ENCODE measurements around the gene CST11.

Gene CST11

DNA sequence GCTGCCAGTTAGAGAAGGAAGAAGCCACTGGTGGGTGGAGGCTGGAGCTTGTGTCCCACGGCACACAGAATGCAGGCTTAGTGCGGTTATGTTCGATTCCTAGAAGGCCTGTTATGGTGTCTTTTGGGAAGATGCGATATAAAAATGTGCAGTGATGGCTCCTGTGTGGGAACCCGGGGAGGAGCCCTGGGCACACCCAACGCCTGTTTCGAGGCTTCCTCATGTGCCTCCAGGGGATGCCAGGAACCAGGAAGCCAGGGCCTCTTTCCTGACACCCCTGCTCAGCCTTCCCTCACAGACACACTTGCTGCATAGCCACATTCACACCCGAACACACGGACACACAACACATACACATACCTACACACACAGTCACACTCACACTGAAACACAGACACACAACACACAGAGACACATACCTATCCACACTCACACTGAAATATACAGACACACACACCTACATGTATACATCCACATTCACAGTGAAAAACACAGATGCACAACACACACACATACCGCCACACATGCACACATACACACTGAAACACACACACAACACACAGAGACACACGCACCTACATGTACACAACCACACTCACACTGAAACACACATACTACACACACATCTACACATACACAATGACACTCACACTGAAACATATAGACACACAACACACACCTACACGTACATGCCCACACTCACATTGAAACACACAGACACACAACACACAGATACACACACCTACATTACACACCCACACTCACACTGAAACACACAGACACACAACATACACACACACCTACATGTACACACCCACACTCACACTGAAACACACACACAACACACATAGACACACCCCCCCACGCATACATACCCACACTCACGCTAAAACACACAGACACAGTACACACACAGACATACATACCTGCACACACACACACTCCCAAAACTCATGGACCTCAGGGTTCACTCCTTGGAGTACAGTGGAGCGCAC is 1.2 kb upstream of the CST11 start:
- no peak for DNase-seq

DNA sequence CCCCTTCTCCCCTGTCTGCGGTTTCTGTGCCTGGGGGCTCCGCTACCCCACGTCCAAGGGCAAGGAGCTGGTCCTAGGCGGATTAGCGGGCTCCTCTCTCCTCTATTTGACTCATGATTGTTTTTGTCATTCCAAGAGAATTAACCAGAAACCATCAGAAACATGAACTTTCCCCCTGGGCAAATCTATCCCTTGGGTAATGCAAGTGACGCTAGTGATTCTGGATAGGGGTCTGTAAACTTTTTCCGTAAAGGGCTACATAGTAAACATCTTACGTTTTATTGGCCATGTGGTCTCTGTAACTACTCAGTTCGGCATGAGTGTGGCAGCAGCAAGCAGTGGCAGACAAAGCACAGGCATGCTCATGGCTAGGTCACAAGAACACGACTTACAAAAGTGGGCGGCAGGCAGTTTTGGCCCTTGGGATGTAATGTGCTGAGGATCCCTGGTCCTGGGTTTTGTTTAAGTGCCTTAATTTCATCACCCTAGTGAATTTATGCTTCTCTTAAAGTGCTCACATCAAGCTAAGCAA is 654 bp downstream of the CST11 start:
- no peak for DNase-seq

DNA sequence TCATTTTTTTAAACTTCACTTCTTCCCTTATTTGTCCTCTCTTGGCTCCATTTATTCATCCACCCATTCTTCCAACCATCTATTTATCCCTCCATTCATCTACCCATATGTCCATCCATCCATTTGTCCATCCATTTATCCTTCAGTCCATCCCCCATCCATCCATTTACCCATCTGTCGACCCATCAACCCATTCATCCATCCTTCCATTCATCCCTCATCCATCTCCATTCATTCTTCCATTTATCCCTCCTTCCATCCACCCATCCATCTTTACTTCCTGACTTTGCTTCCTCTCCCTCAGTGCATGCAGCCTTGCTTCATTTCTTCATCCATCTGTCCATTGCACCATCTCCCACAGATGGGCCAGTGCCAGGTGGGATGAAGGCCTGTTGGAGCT is 1.8 kb downstream of the CST11 start:
- no peak for DNase-seq

DNA sequence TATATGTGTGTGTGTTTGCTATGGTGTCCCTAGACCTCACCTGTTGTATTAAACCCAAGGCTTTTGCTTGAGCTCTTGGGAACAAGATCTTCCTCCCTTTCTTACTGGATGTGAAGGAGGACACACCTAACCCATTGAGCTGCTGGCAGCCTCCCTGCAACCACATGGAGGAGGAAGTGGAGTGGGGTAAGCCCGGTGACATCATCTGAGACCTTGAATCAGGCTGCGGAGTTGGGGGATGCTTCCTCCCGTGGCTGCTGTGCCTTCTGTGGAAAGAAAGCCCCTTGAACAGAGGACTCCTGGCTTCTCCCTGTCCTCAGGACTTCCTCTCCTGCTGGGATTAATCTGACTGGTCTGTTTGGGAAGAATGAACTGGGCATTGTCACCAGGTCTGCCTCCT is 3.3 kb downstream of the CST11 start:
- no peak for DNase-seq

DNA sequence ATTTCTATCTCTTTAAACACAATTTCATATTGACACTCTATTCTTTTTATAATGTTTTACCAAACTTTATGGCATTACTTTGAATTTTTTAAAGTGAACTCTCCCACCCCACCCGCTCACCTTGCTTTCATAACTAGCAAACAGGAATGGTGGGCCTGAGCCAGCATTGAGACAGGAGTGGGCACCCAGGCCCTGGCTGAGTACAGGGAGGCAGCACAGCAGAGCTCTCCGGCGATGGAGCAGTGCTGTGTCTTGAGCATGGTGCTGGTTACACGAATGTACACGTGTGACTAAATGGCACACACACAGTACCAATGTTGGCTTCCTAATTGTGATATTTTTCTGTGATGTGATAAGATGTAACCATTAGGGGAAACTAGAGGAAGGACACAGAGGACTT is 4.5 kb downstream of the CST11 start:
- no peak for DNase-seq

DNA sequence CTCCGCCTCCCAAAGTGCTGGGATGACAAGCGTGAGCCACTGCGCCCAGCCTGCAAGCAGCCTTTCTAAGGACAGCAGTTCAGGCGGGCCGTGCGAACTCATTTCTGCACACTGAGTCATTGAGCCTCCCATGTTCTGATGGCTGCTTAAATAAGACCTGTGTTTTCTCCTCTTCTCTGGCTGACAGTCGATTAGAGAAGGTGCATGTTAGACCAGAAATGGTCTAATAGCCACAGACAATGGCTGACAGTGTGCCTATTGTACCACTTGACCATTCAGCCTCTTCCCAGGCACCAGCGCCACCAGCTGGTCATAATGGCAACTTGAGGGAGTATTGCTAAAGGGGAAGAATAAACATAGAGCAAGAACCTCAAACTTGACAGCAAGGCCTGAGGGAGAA is 6.2 kb downstream of the CST11 start:
- peak in 1 of 2 experiments; percentile 22 for DNase-seq

DNA sequence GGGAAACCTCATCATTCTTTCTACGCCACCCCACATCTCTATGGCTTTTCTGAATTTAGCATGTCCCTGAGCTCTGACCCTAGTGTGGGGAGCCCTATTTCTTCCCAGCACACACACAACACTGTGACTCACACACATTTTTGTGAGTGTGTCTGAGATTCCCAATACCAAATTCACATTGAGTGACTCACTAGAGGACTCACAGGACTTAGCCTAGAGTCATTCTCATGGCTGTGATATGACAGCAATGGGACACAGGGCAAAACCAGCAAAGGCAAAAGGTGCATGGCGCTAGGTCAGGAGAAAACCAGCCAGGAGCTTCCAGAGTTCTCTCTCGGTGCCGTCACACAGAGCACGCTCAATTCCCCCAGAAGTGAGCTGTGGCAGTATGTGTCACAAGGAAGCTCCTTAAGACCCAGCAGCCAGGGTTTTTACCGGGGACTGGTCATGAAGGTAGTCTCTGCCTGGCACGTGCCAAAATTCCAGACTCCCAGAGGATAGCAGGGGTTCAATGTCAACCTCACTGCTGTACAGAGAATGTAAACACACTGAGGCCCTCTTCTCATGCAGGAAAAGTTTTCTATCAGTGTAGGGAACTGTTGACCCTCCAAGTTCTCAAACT is 7.0 kb downstream of the CST11 start:
- no peak for DNase-seq

DNA sequence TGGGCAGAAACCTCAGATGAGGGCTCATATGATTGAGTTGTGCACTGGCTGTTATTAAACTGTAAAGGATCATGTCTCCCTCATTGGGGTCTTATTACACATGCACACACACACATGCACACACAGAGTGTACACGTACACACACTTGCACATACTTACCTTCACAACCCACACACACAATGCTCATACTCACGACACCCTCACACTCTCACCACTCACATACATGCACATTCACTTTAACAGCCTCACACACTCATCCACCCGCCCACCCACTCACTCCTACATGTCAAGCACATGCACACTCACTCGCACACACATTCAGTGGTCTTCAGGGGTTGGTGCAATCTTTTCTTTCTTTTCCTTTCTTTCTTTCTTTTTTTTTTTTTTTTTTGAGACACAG is 7.8 kb downstream of the CST11 start:
- DNase-seq: no peak

DNA sequence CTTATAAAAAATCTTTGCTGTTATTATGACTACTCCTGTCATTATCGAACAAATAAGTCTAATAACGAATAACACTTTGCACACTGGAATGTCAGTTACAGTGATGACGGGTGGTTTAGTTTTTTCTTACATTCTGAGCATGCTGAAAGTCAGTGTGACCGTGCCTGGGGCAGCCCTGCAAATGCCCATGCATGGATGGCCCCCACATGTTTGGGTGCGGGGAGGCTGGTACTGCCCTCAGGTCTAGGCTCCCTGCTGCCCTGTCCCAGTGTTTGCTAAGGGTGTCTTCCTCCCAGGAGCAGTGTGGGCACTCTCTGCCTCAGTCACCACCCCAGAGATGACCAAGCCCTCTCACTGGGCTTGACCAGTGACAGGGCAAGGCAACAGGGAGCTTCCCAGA is 10.2 kb downstream of the CST11 start:
- no peak for DNase-seq

DNA sequence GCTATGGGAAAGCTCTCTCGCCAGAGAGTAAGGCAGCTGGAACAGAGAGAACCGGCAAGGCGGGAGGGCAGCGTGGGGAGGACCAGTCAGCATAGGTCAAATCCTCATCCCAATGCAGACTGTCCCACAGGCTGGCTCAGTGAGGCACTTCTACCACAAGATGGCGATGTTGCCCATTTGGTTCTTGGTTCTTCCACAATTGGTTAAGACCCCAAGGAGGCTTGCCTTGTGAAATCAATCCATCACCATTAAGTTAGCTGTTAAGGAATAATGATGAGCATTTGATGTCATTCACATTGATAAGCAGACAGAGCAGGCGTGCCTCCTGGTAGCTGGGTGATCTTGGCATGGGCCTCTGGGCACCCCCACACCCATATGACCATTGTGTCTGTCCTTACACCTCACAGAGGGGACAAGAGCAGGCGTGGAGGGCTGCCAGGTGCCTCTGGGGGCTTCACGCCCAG is 10.8 kb downstream of the CST11 start:
- DNase-seq: peak; percentile 27 to 44

DNA sequence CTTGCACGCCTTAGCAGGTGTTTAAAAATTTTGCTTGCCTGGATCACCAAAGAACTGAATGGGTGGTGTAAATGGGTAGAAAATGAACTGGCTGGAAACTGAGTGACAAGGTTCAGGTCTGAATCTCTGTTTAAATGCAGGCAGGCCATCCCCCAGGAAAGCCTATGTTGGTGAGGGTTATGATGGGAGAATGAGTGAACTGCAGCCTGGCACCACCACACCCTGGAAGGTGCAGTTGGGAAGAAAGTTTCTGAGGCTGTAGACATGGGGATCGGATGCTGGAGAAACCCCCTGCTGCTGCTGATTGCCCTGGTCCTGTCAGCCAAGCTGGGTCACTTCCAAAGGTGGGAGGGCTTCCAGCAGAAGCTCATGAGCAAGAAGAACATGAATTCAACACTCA is 12.7 kb downstream of the CST11 start:
- DNase-seq: no peak

DNA sequence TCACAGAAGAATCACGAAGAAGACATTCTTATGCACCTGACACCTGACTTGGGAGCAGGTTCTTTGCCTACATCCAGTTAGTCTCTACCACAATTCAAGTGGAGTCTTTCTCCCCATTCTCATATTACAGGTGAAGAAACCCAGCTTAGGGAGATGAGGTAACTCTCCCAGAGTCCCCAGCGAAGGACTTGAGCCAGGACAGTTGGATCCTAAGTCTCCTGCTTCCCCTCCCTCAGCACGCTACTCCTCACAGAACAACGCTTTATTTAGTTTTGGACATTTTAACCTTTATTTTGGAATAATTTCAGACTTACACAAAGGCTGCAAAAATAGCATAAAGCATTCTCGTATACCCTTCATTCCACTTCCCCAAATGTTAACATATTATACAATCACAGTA is 14.0 kb downstream of the CST11 start:
- no peak for DNase-seq

DNA sequence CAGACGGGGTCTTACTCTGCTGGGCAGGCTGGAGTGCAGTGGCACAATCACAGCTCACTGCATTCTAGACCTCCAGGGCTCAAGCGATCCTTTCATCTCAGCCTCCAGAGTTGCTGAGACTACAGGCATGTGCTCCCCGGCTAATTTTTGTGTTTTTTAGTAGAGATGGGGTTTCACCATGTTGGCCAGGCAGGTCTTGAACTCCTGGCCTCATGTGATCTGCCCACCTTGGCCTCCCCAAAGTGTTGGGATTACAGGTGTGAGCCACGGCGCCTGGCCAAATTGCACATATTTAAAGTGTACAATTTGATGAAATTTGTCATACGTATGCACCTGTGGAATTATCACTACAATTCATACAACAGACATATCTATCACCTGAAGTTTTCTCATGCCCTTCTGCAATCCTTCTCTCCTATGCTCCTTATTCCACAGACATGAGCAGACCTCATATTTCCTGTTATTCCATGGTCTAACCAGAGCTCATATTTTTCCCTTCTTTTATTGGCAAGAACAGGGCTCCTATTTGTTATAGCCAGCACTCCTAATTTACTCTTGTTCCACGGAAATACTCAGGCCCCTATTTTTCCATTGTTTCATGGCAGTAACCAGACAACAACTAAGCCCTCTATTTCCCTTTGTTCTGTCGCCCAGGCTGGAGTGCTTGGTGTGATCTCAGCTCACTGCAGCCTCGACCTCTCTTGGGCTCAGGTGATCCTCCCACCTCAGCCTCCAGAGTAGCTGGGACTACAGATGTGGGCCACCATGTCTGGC is 15.4 kb downstream of the CST11 start:
- no peak for DNase-seq

DNA sequence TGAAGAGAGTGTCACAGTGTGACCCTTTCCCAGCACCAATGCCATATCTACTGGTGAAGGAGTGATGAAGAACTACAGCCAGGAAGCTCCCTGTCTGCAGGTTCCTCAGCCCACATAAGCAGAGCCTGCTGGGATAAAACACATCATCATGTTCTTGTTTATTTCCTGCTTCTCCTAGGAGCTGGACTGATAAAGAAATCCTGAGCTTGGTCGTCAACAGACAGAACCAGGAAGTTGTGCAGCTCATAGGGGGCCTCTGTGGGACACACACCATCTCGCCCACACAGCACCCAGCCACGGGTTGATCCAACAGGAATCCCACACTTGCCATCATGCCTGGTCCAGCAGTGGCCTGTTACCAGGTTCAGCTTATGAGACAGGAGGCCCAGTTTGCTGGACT is 16.0 kb downstream of the CST11 start:
- no peak for DNase-seq

DNA sequence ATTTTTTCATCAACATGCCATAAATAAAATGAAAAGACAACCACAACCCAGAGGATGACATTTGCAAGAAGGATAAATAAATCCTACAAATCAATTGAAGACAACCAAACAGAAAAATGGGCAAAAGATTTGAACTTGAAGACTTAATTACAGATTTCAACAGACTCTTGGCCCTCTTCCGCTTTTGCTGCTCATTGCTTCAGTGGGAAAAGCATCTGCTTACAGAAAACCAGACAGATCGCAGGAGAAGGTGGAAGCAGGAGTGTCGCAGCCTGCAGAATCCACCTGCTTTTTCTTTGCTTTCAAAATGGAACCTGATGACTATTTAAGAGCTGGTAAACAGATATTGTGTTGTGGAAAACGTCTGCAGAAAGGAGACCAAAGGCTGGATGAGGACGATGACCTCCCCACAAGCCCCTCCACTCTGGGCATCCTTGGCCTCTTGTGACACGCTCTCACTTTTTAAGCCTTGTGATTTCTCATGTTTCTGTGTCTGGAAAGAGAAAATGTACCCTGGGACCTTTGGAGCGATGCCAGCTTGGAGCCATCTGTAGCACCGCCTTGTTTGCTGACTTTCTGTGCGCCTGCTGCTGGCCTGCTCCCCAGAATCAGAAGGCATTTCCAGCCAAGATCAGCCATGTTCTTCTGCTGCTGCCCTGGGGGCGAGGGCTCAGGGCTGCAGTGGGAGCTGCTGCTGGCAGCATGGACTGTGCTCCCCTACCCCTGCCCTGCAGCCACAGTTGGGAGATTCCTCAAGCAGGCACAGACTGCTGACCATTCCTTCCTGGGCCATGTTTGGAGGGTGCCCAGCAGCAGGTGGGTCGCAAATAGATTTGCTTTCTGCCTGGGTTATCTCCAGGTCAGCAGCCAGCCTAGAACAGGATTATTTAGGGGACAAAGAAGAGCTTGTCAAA is 16.8 kb downstream of the CST11 start:
- no peak for DNase-seq

DNA sequence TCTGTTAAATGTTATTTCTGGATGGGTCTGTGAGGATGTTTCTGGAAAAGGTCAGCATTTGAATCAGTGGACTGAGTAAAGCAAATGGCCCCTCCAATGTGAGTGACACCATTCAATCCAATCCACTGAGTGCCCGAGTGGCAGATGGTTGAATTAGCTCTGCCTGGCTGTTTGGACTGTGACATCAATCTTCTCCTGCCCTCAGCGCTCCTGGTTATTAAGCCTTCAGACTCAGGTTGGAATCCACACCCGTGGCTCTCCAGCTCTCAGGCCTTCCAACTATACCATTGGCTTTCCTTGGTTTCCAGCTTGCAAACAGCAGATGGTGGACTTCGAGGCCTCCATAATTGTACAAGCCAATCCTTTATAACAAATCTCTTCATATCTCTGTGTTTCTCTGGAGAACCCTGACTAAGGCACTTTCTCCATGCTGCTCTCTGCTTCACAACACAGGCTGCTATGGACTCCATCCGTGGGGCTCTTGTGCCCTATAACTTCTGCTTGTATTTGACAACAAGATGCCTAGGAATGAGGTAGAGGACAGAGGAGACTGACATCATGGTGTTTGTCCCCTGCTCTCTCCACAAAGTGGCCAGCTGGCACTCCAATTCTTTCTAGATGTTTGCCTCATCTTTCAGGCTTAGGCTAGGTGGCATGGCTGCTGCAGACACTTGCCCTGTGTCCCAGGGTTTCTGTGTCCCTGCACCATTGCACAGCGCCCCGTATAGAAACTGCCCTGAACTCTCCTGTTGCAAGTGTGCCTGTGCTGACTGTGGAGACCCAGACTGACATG is 18.0 kb downstream of the CST11 start:
- no peak for DNase-seq

DNA sequence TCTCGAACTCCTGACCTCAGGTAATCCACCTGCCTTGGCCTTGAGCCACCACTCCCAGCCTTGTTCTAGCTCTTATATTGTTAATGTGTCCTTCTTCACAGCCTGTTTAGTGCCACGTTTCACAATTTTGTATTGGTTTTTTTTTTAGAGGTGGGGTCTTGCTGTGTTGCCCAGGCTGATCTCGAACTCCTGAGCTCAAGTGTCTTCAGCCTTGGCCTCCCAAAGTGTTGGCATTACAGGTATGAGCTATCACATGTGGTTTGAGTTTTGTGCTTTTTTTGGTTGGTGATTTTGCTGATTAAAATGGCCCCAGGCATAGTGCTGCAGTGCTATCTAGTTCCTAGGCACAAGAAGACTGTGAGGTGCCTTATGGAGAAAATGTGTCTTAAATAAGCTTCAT is 19.0 kb downstream of the CST11 start:
- no peak for DNase-seq

DNA sequence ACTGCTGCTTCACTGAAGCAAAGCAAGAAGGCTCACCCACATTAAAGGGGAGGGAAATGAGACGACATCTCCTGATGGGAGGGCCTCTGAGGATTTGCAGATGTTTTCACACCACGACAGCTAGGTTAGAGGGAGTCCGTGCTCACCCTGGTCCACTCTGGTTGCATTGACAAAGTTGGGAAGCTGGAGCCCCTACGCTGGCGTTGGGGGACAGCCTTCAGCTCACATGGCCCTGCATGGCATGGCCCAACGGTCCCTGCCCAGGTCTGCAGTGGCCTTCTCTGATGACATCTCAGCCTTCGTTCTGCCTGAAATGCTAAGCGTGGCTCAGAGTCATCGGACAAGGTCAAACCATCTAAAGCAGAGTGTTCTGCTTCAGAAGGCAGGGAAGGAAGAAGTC is 27.5 kb downstream of the CST11 start:
- DNase-seq: no peak

DNA sequence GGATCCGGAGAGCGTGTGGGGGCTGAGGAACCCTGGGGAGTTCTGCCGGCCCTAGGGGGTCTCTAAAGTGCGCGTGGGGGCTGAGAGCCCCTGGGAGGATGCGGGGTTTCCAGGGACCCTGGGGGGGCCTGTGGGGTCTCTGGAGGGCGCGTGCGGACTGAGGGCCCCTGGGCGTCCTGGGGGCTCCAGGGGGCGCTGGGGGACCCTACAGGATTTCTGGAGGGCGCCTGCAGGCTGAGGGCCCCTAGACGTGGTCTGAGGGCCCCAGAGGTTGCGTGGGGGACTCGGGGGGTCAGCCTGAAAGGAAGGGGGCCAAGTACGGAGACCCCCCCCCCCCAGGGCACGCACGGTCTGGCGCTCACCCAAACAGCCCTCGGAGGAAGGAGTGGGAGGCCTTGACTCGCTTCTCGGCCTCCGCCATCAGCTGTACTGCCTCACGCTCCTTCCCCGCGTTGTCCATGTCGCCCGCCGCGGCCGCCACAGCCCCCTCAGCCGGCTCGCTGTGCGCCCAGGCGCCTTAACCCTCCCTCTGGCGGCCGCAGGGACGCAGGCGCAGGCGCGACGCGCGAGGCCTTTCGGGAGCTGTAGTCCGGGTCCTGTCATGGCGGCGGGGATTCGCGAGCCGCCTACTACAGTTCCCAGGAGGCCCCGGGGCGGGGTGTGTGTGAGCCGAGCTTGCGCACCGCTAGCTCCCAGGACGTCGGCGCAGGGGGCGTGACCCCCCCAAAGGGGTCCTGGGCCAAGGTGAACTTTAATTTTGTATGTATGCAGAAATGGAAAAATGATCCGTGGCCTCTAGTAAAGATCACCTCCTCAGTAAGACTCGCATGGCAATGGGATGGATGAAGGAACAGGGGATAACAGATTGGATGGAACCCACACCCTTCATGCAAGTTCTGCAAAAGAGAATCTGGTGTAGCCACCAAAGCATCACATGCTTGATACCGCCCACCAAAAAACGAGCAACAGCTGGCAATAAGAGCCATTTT is 31.4 kb downstream of the CST11 start, which contains the start of gene NAPB:
TSS of gene NAPB (minus strand) at position 546 of the 989 bp plus-strand sequence. CDS start at position 460, 86 bp downstream.
- DNase-seq: peak; percentile 91 to 92

Measured in stimulated activated CD4-positive, alpha-beta T cell treated with anti-CD3 and anti-CD28 coated beads, Interleukin-4, amount 100 ng/mL, for 4 hours (primary cell).